Measurements from ENCODE around the gene KCND1. TPM values are rescaled to one million over a fixed set of nuclear protein-coding genes. Genes with fewer than 3 reads are reported as not detected.
A peak's percentile ranks its signal among the peaks of the same experiment; 100 is the strongest.

Gene KCND1
- total and polyA plus RNA-seq, 10 of the 15 experiments (the other 5 are each of a cell fraction or from before 2014, with no cell fraction given), result 0.02 to 1.0 (median 0.39) TPM

DNA sequence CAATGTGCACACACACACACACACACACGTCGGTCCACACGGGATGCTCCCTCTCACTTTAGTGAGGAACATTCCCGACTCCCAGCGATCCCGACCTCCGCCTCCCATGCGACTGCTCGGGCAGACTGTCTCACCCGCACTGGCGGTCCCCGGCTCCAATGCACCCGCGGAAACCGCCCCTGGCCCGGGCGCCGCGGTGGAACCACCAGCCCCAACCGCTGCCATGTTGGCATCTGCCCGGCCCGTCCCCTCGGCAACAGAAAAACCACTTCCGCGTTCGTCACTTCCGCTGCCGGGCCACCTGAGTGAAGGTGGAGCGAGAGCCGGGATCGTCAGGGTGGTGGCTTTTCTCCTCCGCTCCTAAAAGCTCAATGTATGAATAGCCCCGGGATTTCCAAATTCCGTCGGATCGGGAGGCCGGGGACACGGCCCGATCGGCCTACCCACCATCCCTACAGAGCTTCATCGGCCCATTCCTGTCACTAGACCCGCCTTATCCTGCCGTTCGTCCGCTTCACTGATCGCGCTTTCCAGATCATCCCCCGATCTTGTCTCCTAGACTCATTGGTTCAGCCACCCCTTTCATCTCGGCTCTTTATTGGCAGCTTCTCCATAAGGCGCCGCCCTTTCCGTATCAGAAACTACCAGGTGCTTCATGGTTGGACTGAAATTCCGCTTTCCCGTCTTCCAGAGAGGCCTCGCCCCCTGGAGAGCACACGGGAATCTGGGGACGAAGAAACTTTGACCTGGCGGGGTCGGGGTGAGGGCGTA is 60.0 kb downstream of the KCND1 start, which contains the start of gene SLC35A2 (continued):
- TF ChIP-seq POLR2AphosphoS2 (IDR thresholded peaks at IDR 0.05; ENCODE audit: low read depth, low read length), result peak; percentile 99
- no peak for TF ChIP-seq ZNF384 (IDR thresholded peaks at IDR 0.05; ENCODE audit: borderline replicate concordance, low read depth, low read length)
- TF ChIP-seq SRF (IDR thresholded peaks at IDR 0.05; ENCODE audit: low read depth in 2 of 2, low read length in 2 of 2), result no peak
- TF ChIP-seq BHLHE40 (IDR thresholded peaks at IDR 0.05; ENCODE audit: borderline replicate concordance in 1 of 2, low read depth in 2 of 2, low read length in 1 of 2), result peak in 1 of 2 experiments; percentile 32; a peak in 2 of 4 replicates
- no peak for TF ChIP-seq KDM1A (IDR thresholded peaks at IDR 0.05; ENCODE audit: borderline replicate concordance)
- no peak for TF ChIP-seq EGR1 (IDR thresholded peaks at IDR 0.05; ENCODE audit: borderline replicate concordance in 1 of 2, low read depth in 2 of 2, low read length in 2 of 2)
- TF ChIP-seq NFYA (IDR thresholded peaks at IDR 0.05; ENCODE audit: borderline replicate concordance, low read depth, low read length), result no peak
- no peak for TF ChIP-seq JUNB (IDR thresholded peaks at IDR 0.05)
- no peak for TF ChIP-seq ZNF217 (IDR thresholded peaks at IDR 0.05)
- TF ChIP-seq LARP7 (IDR thresholded peaks at IDR 0.05), result peak; percentile 65
- TF ChIP-seq, protein P1, sequence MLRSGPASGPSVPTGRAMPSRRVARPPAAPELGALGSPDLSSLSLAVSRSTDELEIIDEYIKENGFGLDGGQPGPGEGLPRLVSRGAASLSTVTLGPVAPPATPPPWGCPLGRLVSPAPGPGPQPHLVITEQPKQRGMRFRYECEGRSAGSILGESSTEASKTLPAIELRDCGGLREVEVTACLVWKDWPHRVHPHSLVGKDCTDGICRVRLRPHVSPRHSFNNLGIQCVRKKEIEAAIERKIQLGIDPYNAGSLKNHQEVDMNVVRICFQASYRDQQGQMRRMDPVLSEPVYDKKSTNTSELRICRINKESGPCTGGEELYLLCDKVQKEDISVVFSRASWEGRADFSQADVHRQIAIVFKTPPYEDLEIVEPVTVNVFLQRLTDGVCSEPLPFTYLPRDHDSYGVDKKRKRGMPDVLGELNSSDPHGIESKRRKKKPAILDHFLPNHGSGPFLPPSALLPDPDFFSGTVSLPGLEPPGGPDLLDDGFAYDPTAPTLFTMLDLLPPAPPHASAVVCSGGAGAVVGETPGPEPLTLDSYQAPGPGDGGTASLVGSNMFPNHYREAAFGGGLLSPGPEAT (IDR thresholded peaks at IDR 0.05; ENCODE audit: low read depth), result peak; percentile 24; the same call in 1 of the 2 replicates
- TF ChIP-seq RFX5 (IDR thresholded peaks at IDR 0.05; ENCODE audit: low read depth, low read length), result no peak
- peak; percentile 30; the same call in 1 of the 2 replicates for TF ChIP-seq NFIC (IDR thresholded peaks at IDR 0.05; ENCODE audit: low read depth, low read length)
- no peak for TF ChIP-seq IRF4 (IDR thresholded peaks at IDR 0.05; ENCODE audit: low read depth, low read length)
- TF ChIP-seq SREBF1 (IDR thresholded peaks at IDR 0.05; ENCODE audit: low read length), result no peak
- no peak for TF ChIP-seq ATF7 (IDR thresholded peaks at IDR 0.05; ENCODE audit: low read depth)
- TF ChIP-seq POLR2A (IDR thresholded peaks at IDR 0.05; ENCODE audit: low read depth, low read length), result peak; percentile 89; the same call in 1 of the 2 replicates
- TF ChIP-seq, protein P2, sequence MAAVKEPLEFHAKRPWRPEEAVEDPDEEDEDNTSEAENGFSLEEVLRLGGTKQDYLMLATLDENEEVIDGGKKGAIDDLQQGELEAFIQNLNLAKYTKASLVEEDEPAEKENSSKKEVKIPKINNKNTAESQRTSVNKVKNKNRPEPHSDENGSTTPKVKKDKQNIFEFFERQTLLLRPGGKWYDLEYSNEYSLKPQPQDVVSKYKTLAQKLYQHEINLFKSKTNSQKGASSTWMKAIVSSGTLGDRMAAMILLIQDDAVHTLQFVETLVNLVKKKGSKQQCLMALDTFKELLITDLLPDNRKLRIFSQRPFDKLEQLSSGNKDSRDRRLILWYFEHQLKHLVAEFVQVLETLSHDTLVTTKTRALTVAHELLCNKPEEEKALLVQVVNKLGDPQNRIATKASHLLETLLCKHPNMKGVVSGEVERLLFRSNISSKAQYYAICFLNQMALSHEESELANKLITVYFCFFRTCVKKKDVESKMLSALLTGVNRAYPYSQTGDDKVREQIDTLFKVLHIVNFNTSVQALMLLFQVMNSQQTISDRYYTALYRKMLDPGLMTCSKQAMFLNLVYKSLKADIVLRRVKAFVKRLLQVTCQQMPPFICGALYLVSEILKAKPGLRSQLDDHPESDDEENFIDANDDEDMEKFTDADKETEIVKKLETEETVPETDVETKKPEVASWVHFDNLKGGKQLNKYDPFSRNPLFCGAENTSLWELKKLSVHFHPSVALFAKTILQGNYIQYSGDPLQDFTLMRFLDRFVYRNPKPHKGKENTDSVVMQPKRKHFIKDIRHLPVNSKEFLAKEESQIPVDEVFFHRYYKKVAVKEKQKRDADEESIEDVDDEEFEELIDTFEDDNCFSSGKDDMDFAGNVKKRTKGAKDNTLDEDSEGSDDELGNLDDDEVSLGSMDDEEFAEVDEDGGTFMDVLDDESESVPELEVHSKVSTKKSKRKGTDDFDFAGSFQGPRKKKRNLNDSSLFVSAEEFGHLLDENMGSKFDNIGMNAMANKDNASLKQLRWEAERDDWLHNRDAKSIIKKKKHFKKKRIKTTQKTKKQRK (IDR thresholded peaks at IDR 0.05; ENCODE audit: low read depth, low read length), result peak; percentile 39; the same call in 1 of the 2 replicates
- TF ChIP-seq FOXM1 (IDR thresholded peaks at IDR 0.05; ENCODE audit: low read depth, low read length), result peak; percentile 3
- no peak for TF ChIP-seq SMAD5 (IDR thresholded peaks at IDR 0.05; ENCODE audit: low read depth)
- no peak for TF ChIP-seq KLF5 (IDR thresholded peaks at IDR 0.05; ENCODE audit: partially characterized antibody)
- TF ChIP-seq PML (IDR thresholded peaks at IDR 0.05; ENCODE audit: low read length), result peak; percentile 75
- TF ChIP-seq MXI1 (IDR thresholded peaks at IDR 0.05; ENCODE audit: low read depth, low read length), result peak; percentile 59
- no peak for TF ChIP-seq ZSCAN29 (IDR thresholded peaks at IDR 0.05)
- no peak for TF ChIP-seq PAX8 (IDR thresholded peaks at IDR 0.05)
- no peak for TF ChIP-seq CHD4 (IDR thresholded peaks at IDR 0.05)
- TF ChIP-seq ATF2 (IDR thresholded peaks at IDR 0.05; ENCODE audit: low read length), result peak; percentile 53; the same call in 1 of the 2 replicates

All from GM12878 (cell line).